Measurements from ENCODE around the gene ASRGL1.

The ASRGL1 gene

GRCh38 chr11:62400760-62401159 is 63.5 kb downstream of the ASRGL1 start:
- no peak for DNase-seq (ENCODE audit: low read depth)
- TF ChIP-seq CTCF (IDR thresholded peaks at IDR 0.05; ENCODE audit: insufficient read depth, low read depth, low read length, missing control alignments) = no peak
- H3K4me3 ChIP-seq (ENCODE audit: low read length) = no peak overlapping the region

DNA sequence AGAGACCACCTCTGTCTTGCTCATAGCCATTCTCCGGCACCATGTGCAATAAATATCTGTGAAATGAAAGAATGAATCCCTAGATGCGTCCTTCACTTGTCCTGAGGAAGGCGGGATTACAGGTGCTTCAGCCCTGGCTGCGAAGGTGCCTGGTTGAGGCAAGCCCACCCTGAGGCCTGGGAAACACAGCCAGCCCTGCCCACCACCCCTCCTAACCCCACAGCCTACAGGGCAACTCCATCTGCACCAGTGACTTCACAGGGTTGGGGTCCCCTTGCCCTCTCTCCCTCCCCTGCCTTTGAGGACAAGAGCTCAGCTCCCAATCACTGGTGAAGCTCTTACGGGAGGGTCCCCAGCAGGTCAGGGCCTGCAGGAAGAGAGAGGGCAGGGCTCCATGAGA is 64.1 kb downstream of the ASRGL1 start:
- no peak overlapping the region for H3K4me3 ChIP-seq (ENCODE audit: low read length)
- TF ChIP-seq CTCF (IDR thresholded peaks at IDR 0.05; ENCODE audit: insufficient read depth, low read depth, low read length, missing control alignments) = no peak
- DNase-seq (ENCODE audit: low read depth) = no peak

- no peak for TF ChIP-seq CTCF (IDR thresholded peaks at IDR 0.05; ENCODE audit: insufficient read depth, low read depth, low read length, missing control alignments)
- H3K4me3 ChIP-seq (ENCODE audit: low read length) = no peak overlapping the region
- no peak for DNase-seq (ENCODE audit: low read depth)
Measured at GRCh38 chr11:62401811-62402210, 64.6 kb downstream of the ASRGL1 start.

GRCh38 chr11:62402226-62402959 is 65.1 kb downstream of the ASRGL1 start:
- no peak for TF ChIP-seq CTCF (IDR thresholded peaks at IDR 0.05; ENCODE audit: insufficient read depth, low read depth, low read length, missing control alignments)
- no peak for DNase-seq (ENCODE audit: low read depth)
- H3K4me3 ChIP-seq (ENCODE audit: low read length) = no peak overlapping the region

DNA sequence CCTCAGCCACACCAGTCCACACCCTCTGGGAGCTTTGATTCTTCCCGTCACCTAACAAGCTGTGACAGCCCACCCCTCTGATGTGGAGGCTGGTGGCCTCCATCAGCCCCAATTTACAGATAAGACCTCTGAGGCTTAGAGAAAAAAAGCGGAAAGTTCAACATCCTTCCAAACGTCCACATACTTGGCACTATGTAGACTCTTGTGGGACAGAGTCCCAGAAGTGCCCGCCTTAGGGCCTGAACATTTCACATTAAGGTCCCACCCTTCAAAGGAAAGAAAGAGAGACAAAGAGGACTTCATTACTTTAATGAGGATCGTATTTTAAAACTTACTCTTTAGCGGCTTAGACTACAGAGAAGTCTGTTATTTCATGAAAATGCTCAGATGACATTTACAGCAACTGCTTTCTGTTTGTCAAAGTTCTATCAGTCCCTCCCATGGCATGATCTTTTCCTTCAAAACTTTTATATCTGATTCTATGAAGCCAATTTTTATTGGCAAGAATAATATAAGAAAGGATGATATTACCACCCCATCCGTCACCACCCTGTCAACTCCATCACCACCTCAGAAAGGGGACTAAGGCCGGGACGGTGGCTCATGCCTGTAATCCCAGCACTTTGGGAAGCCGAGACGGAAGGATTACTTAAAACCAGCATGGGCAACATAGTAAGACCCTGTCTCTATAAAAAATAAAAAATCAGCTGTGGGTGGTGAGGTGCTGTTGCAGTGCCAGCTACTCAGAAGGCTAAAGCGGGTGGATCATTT is 65.9 kb downstream of the ASRGL1 start:
- no peak for TF ChIP-seq CTCF (IDR thresholded peaks at IDR 0.05; ENCODE audit: insufficient read depth, low read depth, low read length, missing control alignments)
- DNase-seq (ENCODE audit: low read depth) = no peak
- no peak overlapping the region for H3K4me3 ChIP-seq (ENCODE audit: low read length)

DNA sequence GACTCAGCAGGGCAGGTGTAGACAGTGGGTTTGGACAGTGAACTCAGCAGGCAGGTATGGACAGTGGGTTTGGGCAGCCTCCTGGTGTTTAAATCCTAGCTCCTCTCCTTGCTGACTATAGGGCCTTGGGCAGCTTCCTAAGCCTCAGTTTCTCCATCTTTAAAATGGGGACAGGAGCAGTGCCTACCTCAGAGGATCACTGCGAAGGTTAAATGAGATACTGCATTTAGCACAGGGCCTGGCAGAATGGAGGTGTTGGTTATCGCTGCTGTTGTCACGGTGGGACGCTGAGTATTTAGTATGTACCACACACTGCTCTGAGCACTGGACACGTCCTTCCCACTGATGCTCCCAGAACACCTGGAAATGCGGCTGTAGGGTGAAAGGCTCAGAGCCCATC is 67.2 kb downstream of the ASRGL1 start:
- DNase-seq (ENCODE audit: low read depth) = no peak
- no peak overlapping the region for H3K4me3 ChIP-seq (ENCODE audit: low read length)
- no peak for TF ChIP-seq CTCF (IDR thresholded peaks at IDR 0.05; ENCODE audit: insufficient read depth, low read depth, low read length, missing control alignments)
